Loucy (cell line): ENCODE results near the gene STON2.

Experiments used
- H2AFZ ChIP-seq: fragments of 200-600 bp; sonication (generic); 2 replicates; pipeline ENCODE4 v1.6.0; 2016; ENCODE audit warnings: antibody characterized with exemption, mild to moderate bottlenecking, low read length, moderate library complexity
- H3F3A ChIP-seq: fragments of 200-600 bp; 2 replicates; pipeline ENCODE4 v1.6.0; 2016; ENCODE audit warnings: antibody characterized with exemption, low read depth, mild to moderate bottlenecking
- H3K27me3 ChIP-seq: fragments of 200-600 bp; sonication (generic); 2 replicates; pipeline ENCODE4 v1.6.1; 2014; ENCODE audit warnings: low read length, mild to moderate bottlenecking; ENCODE audit not compliant: insufficient read depth, poor library complexity, severe bottlenecking
- H3K36me3 ChIP-seq: fragments of 200-600 bp; sonication (generic); 2 replicates; pipeline ENCODE4 v1.6.1; 2016; ENCODE audit warnings: low read length; ENCODE audit not compliant: insufficient read depth
- H3K4me1 ChIP-seq: fragments of 200-600 bp; sonication (generic); 2 replicates; pipeline ENCODE4 v1.5.1; 2014; ENCODE audit warnings: low read length, mild to moderate bottlenecking; ENCODE audit not compliant: insufficient read depth, poor library complexity, severe bottlenecking
- H3K4me2 ChIP-seq: fragments of 200-600 bp; sonication (generic); 2 replicates; pipeline ENCODE4 v1.6.0; 2014; ENCODE audit warnings: antibody characterized with exemption, low read length, low read depth, mild to moderate bottlenecking; ENCODE audit not compliant: poor library complexity, severe bottlenecking
- H3K4me3 ChIP-seq: fragments of 200-600 bp; sonication (generic); 2 replicates; pipeline ENCODE4 v1.5.1; 2014; ENCODE audit warnings: low read length, mild to moderate bottlenecking, mixed read lengths; ENCODE audit not compliant: poor library complexity, severe bottlenecking
- H3K79me2 ChIP-seq: fragments of 200-600 bp; sonication (generic); 2 replicates; pipeline ENCODE4 v1.6.1; 2014; ENCODE audit warnings: low read length; ENCODE audit not compliant: insufficient read depth
- H3K9ac ChIP-seq: fragments of 200-600 bp; sonication (generic); 2 replicates; pipeline ENCODE4 v1.6.0; 2014; ENCODE audit warnings: mild to moderate bottlenecking, low read depth, low read length, moderate library complexity; ENCODE audit not compliant: poor library complexity, severe bottlenecking
- H3K9me2 ChIP-seq: fragments of 200-600 bp; sonication (generic); replicated peaks from 2 replicates; pipeline ENCODE4 v1.6.1; 2016; ENCODE audit warnings: low read depth, low read length, mixed read lengths
- H3K9me3 ChIP-seq: fragments of 200-600 bp; sonication (generic); 2 replicates; pipeline ENCODE4 v1.6.1; 2014; ENCODE audit warnings: mild to moderate bottlenecking, antibody characterized with exemption, low read length, low read depth; ENCODE audit not compliant: insufficient read depth
- H4K20me1 ChIP-seq: fragments of 200-600 bp; sonication (generic); 2 replicates; pipeline ENCODE4 v1.6.0; 2014; ENCODE audit warnings: antibody characterized with exemption, low read length, mild to moderate bottlenecking; ENCODE audit not compliant: insufficient read depth, poor library complexity, severe bottlenecking
- CTCF ChIP-seq: fragments of 200-600 bp; sonication (generic); conservative IDR thresholded peaks from 2 replicates; pipeline ENCODE4 v1.5.1; 2014; ENCODE audit warnings: mild to moderate bottlenecking, antibody characterized with exemption, low read length
- EZH2phosphoT487 ChIP-seq: fragments of 200-600 bp; IDR thresholded peaks from 2 replicates; pipeline ENCODE4 v1.6.1; 2018; ENCODE audit warnings: antibody characterized with exemption, mild to moderate bottlenecking, moderate library complexity, borderline replicate concordance

The STON2 gene

GRCh38 chr14:81309511-81309910, 90.6 kb downstream of the STON2 start:
- no peaks in the 10 kb centered on the region for H3K79me2 ChIP-seq

GRCh38 chr14:81305743-81306142, 94.4 kb downstream of the STON2 start:
- H3K4me3 ChIP-seq: no peak overlapping the region
- no peaks in the 10 kb centered on the region for H3F3A ChIP-seq
- no peaks in the 10 kb centered on the region for H3K36me3 ChIP-seq
- TF ChIP-seq EZH2phosphoT487 (no peak), CTCF (no peak)
- no peaks in the 10 kb centered on the region for H3K9me3 ChIP-seq
- H3K9ac ChIP-seq: no peak overlapping the region
- H2AFZ ChIP-seq: no peak overlapping the region
- H3K79me2 ChIP-seq: no peaks in the 10 kb centered on the region
- no peaks in the 10 kb centered on the region for H3K27me3 ChIP-seq
- H4K20me1 ChIP-seq: no peaks in the 10 kb centered on the region
- no peak overlapping the region for H3K4me2 ChIP-seq
- H3K9me2 ChIP-seq: no peaks in the 10 kb centered on the region
- H3K4me1 ChIP-seq: peaks cover 10% of the 10 kb centered on the region

More at GRCh38 chr14:81309511-81309910, 90.6 kb downstream of the STON2 start:
- no peak overlapping the region for H2AFZ ChIP-seq
- H3K9ac ChIP-seq: no peak overlapping the region
- H3K4me2 ChIP-seq: no peak overlapping the region
- no peaks in the 10 kb centered on the region for H3K36me3 ChIP-seq
- H3K9me2 ChIP-seq: no peaks in the 10 kb centered on the region
- no peaks in the 10 kb centered on the region for H4K20me1 ChIP-seq
- no peak overlapping the region for H3K4me3 ChIP-seq
- H3K9me3 ChIP-seq: no peaks in the 10 kb centered on the region
- TF ChIP-seq EZH2phosphoT487: no peak
- TF ChIP-seq CTCF: no peak
- H3K27me3 ChIP-seq: no peaks in the 10 kb centered on the region
- no peaks in the 10 kb centered on the region for H3K4me1 ChIP-seq
- no peaks in the 10 kb centered on the region for H3F3A ChIP-seq

GRCh38 chr14:81305065-81305464, 95.1 kb downstream of the STON2 start:
- no peak overlapping the region for H2AFZ ChIP-seq
- TF ChIP-seq CTCF (no peak), EZH2phosphoT487 (no peak)
- H3F3A ChIP-seq: no peaks in the 10 kb centered on the region
- H4K20me1 ChIP-seq: no peaks in the 10 kb centered on the region
- H3K4me3 ChIP-seq: no peak overlapping the region
- no peaks in the 10 kb centered on the region for H3K36me3 ChIP-seq
- H3K27me3 ChIP-seq: no peaks in the 10 kb centered on the region
- H3K9ac ChIP-seq: no peak overlapping the region
- H3K79me2 ChIP-seq: no peaks in the 10 kb centered on the region
- H3K9me2 ChIP-seq: no peaks in the 10 kb centered on the region
- H3K4me1 ChIP-seq: peaks cover 10% of the 10 kb centered on the region
- H3K4me2 ChIP-seq: no peak overlapping the region
- H3K9me3 ChIP-seq: no peaks in the 10 kb centered on the region
